Neuronal stem cell (in vitro differentiated cells): ENCODE results near the gene XBP1.

Experiments
- DNase-seq: peaks from one replicate; pipeline ENCODE4 v3.0.0-alpha.2; 2013; ENCODE audit warnings: low spot score
- H2AFZ ChIP-seq: one replicate; pipeline ENCODE4 v1.6.1; 2013; ENCODE audit warnings: mild to moderate bottlenecking, low read length, inconsistent platforms
- H2AK5ac ChIP-seq: 2 replicates; pipeline ENCODE4 v1.6.1; 2013; ENCODE audit warnings: low read depth, mild to moderate bottlenecking, inconsistent platforms, low read length, moderate library complexity, mixed read lengths
- H2BK120ac ChIP-seq: 2 replicates; pipeline ENCODE4 v1.6.1; 2013; ENCODE audit warnings: low read depth, mild to moderate bottlenecking, inconsistent platforms, low read length, moderate library complexity, mixed read lengths
- H2BK12ac ChIP-seq: one replicate; pipeline ENCODE4 v1.6.1; 2013; ENCODE audit warnings: low read length, inconsistent platforms
- H2BK15ac ChIP-seq: 2 replicates; pipeline ENCODE4 v1.6.1; 2013; ENCODE audit warnings: mild to moderate bottlenecking, low read length, inconsistent platforms, mixed read lengths
- H2BK5ac ChIP-seq: one replicate; pipeline ENCODE4 v1.6.1; 2013; ENCODE audit warnings: inconsistent platforms, mild to moderate bottlenecking, low read length, moderate library complexity
- H3K14ac ChIP-seq: one replicate; pipeline ENCODE4 v1.6.1; 2013; ENCODE audit warnings: low read length, inconsistent platforms
- H3K18ac ChIP-seq: 2 replicates; pipeline ENCODE4 v1.6.1; 2013; ENCODE audit warnings: low read length, inconsistent platforms
- H3K23ac ChIP-seq: 2 replicates; pipeline ENCODE4 v1.6.1; 2013; ENCODE audit warnings: low read depth, mild to moderate bottlenecking, mixed read lengths, low read length, inconsistent platforms; ENCODE audit not compliant: poor library complexity
- H3K27ac ChIP-seq: replicated peaks from 3 replicates; pipeline ENCODE4 v1.5.1; 2013; ENCODE audit warnings: low read length, inconsistent platforms
- H3K27me3 ChIP-seq, 3 experiments: 2 replicates each; pipeline ENCODE4 v1.6.1; 2013; ENCODE audit warnings: low read length in 3 of 3, mild to moderate bottlenecking in 2 of 3, inconsistent platforms in 1 of 3, low read depth in 1 of 3, mixed read lengths in 1 of 3, moderate library complexity in 1 of 3; ENCODE audit not compliant: control insufficient read depth in 3 of 3, insufficient read depth in 3 of 3
- H3K36me3 ChIP-seq, 2 donors: replicated peaks in 1 of 2; 2 replicates each; pipeline ENCODE4 v1.6.1; 2013; ENCODE audit warnings: low read length in 2 of 2; ENCODE audit not compliant: control insufficient read depth in 2 of 2, insufficient read depth in 2 of 2
- H3K4ac ChIP-seq: 2 replicates; pipeline ENCODE4 v1.6.1; 2013; ENCODE audit warnings: inconsistent platforms, mild to moderate bottlenecking, low read length, moderate library complexity
- H3K4me1 ChIP-seq, 2 donors: 1 replicate in 1 of 2; 2 replicates in 1 of 2; pipeline ENCODE4 v1.6.1; 2013; ENCODE audit warnings: low read length in 2 of 2, low read depth in 1 of 2; ENCODE audit not compliant: control insufficient read depth in 2 of 2, insufficient read depth in 1 of 2
- H3K4me2 ChIP-seq: one replicate; pipeline ENCODE4 v1.6.1; 2013; ENCODE audit warnings: mild to moderate bottlenecking, low read length, inconsistent platforms; ENCODE audit not compliant: insufficient read depth, poor library complexity, severe bottlenecking
- H3K4me3 ChIP-seq, 2 donors: 2 replicates each; pipeline ENCODE4 v1.5.1; 2013; ENCODE audit warnings: low read length in 2 of 2, mild to moderate bottlenecking in 2 of 2, inconsistent platforms in 1 of 2, moderate library complexity in 1 of 2
- H3K79me1 ChIP-seq: one replicate; pipeline ENCODE4 v1.6.1; 2013; ENCODE audit warnings: low read depth, mild to moderate bottlenecking, inconsistent platforms, low read length, moderate library complexity
- H3K9ac ChIP-seq: one replicate; pipeline ENCODE4 v1.6.1; 2013; ENCODE audit warnings: mild to moderate bottlenecking, low read depth, low read length, inconsistent platforms; ENCODE audit not compliant: poor library complexity
- H3K9me3 ChIP-seq, 2 donors: replicated peaks in 1 of 2; 2 replicates each; pipeline versions ENCODE3 to v1.6.1; 2013; ENCODE audit warnings: low read length in 2 of 2, mild to moderate bottlenecking in 2 of 2, inconsistent platforms in 1 of 2, low read depth in 1 of 2, mixed read lengths in 1 of 2, moderate library complexity in 1 of 2; ENCODE audit not compliant: control insufficient read depth in 2 of 2, insufficient read depth in 1 of 2
- H4K8ac ChIP-seq: one replicate; pipeline ENCODE4 v1.6.1; 2013; ENCODE audit warnings: low read depth, mild to moderate bottlenecking, inconsistent platforms, low read length, moderate library complexity
- H4K91ac ChIP-seq: one replicate; pipeline ENCODE4 v1.6.1; 2013; ENCODE audit warnings: low read length, low read depth, mild to moderate bottlenecking, inconsistent platforms; ENCODE audit not compliant: poor library complexity
- WGBS, 2 donors: extraction: QIAGEN DNeasy Blood & Tissue Kit; methylation state at CpG; one replicate each; pipeline ENCODE4 v1.1.7; 2013; ENCODE audit warnings: missing lambda C conversion rate in 2 of 2, mixed read lengths in 1 of 2; ENCODE audit not compliant: insufficient read length in 2 of 2, insufficient replicate concordance in 1 of 2; ENCODE audit errors: extremely low coverage in 2 of 2; 5-methylcytosine and 5-hydroxymethylcytosine counted together

XBP1 gene

GRCh38 chr22:28774378-28774777 is 26.0 kb downstream of the XBP1 start:
- H3K4ac ChIP-seq: no peak overlapping the region
- peaks cover 4% of the 10 kb centered on the region for H3K79me1 ChIP-seq
- H3K9ac ChIP-seq: no peak overlapping the region
- H3K36me3 ChIP-seq: peaks cover 6 to 50% of the 10 kb centered on the region in 2 donors
- H3K27ac ChIP-seq: no peak overlapping the region
- WGBS, 2 donors: no CpG with 5 or more reads among the region's 1 CpG
- H4K91ac ChIP-seq: no peak overlapping the region
- no peak overlapping the region for H3K4me3 ChIP-seq
- H2BK5ac ChIP-seq: no peak overlapping the region
- DNase-seq: no peak
- no peak overlapping the region for H2BK15ac ChIP-seq
- H2AFZ ChIP-seq: no peak overlapping the region
- no peak overlapping the region for H2AK5ac ChIP-seq
- no peak overlapping the region for H4K8ac ChIP-seq
- H3K23ac ChIP-seq: no peak overlapping the region
- no peak overlapping the region for H2BK12ac ChIP-seq
- no peak overlapping the region for H3K4me2 ChIP-seq
- peaks cover 0 to 10% of the 10 kb centered on the region in 2 donors for H3K9me3 ChIP-seq
- H2BK120ac ChIP-seq: no peak overlapping the region
- no peak overlapping the region for H3K14ac ChIP-seq
- no peaks in the 10 kb centered on the region for H3K27me3 ChIP-seq
- H3K18ac ChIP-seq: no peak overlapping the region
- H3K4me1 ChIP-seq: peaks cover 0 to 4% of the 10 kb centered on the region in 2 donors

GRCh38 chr22:28773461-28773867 is 26.9 kb downstream of the XBP1 start:
- H3K27ac ChIP-seq: no peak overlapping the region
- no peak for DNase-seq
- H3K4me3 ChIP-seq: peak overlapping the region; percentile 73 to 92

DNA sequence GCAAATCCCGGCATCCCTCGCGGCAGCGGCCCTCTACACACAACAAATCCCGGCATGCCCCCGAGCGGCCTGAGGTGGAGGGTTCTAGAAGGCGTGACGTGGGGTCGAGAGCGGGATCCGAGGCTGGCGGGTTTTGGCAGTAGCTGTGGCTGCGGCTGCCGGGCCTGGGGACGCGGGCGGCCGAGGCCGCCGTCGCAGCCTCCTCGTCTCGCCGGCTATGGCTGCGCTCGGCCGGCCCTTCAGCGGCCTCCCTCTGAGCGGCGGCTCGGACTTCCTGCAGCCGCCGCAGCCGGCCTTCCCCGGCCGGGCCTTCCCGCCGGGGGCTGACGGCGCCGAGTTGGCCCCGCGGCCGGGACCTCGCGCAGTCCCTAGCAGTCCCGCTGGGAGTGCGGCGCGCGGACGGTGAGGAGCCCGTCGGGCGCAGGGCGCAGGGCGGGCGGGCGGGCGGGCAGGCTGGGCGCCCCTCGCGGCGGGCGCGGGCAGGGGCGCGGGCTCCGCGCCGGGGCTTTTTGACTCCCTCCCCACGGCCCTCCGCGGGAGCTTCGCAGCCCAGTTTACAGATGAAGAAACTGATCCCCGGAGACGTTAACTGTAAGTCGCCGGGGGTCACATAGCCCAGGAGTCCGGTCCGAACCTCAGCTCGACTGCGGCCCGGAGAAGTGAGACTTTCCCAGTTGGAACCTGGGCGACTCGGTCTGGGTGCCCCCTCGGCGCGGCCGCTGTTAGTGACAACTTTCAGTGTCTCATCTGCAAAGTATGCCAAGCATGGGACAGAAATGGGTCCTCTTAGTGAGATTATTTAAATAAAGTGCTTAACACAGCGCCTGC is 27.5 kb downstream of the XBP1 start, which contains the start of gene CCDC117:
TSS of gene CCDC117 (plus strand) at position 63 of the 828 bp plus-strand sequence. CDS start at position 218, 155 bp downstream.
- Histone ChIP-seq H3K27ac (peak within 1 kb of the TSS; percentile 86), H3K27me3 (no peaks in the 10 kb centered on the region), H3K4me1 (peaks cover 0 to 4% of the 10 kb centered on the region in 2 donors), H3K9me3 (peaks cover 0 to 10% of the 10 kb centered on the region in 2 donors), H3K4ac (no peak within 1 kb of the TSS), H2BK5ac (peak within 1 kb of the TSS; percentile 93), H4K8ac (no peak within 1 kb of the TSS), H2AFZ (peak within 1 kb of the TSS; percentile 96), H3K14ac (no peak within 1 kb of the TSS), H2BK15ac (no peak within 1 kb of the TSS), H3K4me3 (peak within 1 kb of the TSS; percentile 73 to 92), H3K9ac (peak within 1 kb of the TSS; percentile 81), H2BK12ac (peak within 1 kb of the TSS; percentile 41), H2AK5ac (no peak within 1 kb of the TSS), H4K91ac (no peak within 1 kb of the TSS), H3K23ac (peak within 1 kb of the TSS; percentile 73), H3K79me1 (peaks cover 4% of the 10 kb centered on the region), H2BK120ac (no peak within 1 kb of the TSS), H3K36me3 (peaks cover 6 to 37% of the 10 kb centered on the region in 2 donors), H3K4me2 (peak within 1 kb of the TSS; percentile 54), H3K18ac (peak within 1 kb of the TSS; percentile 95)
- peak; percentile 87 for DNase-seq
- no CpG with 5 or more reads among the region's 92 CpGs for WGBS, 2 donors

More at GRCh38 chr22:28773461-28773867, 26.9 kb downstream of the XBP1 start:
- no peak overlapping the region for H2AK5ac ChIP-seq
- H4K8ac ChIP-seq: no peak overlapping the region
- no peak overlapping the region for H2BK12ac ChIP-seq
- no peak overlapping the region for H4K91ac ChIP-seq
- no peak overlapping the region for H3K14ac ChIP-seq
- no peak overlapping the region for H3K4ac ChIP-seq
- no peak overlapping the region for H2BK15ac ChIP-seq
- WGBS, 2 donors: no CpG with 5 or more reads among the region's 10 CpGs
- H3K9ac ChIP-seq: peak overlapping the region; percentile 76
- peaks cover 4% of the 10 kb centered on the region for H3K79me1 ChIP-seq
- peaks cover 6 to 42% of the 10 kb centered on the region in 2 donors for H3K36me3 ChIP-seq
- H2BK120ac ChIP-seq: no peak overlapping the region
- H2BK5ac ChIP-seq: no peak overlapping the region
- peaks cover 0 to 10% of the 10 kb centered on the region in 2 donors for H3K9me3 ChIP-seq
- H2AFZ ChIP-seq: peak overlapping the region; percentile 96
- H3K23ac ChIP-seq: no peak overlapping the region
- no peak overlapping the region for H3K18ac ChIP-seq
- no peaks in the 10 kb centered on the region for H3K27me3 ChIP-seq
- H3K4me2 ChIP-seq: peak overlapping the region; percentile 54
- H3K4me1 ChIP-seq: peaks cover 0 to 4% of the 10 kb centered on the region in 2 donors

DNA sequence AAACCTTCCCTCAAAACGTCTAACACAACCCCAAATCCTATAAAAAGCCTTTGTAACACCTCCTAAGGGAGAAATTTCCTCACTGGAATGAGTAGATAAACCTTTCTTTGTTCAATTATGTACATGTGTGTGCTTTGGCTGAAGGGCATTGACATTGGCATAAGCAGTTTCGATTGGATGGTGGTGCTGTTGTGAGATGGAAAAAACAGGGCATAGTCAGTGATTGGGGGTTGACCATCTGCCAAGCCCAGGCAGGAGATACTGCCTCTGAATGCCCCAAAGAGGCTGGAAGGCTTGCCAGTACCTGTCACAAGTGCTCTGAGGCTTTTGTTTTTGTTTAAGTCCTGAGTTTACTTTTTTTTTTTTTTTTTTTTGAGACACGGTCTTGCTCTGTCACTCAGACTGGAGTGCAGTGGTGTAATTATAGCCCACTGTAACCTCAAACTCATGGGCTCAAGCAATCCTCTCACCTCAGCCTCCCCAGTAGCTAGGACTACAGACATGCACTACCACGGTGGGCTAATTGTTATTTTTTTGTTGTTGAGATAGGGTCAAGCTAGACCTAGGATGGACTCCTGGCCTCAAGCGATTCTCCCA is 29.1 kb downstream of the XBP1 start:
- Histone ChIP-seq H3K18ac (no peak overlapping the region), H3K4me3 (no peak overlapping the region), H2AK5ac (no peak overlapping the region), H3K4ac (no peak overlapping the region), H2BK12ac (no peak overlapping the region), H2BK120ac (no peak overlapping the region), H3K23ac (no peak overlapping the region), H3K79me1 (peaks cover 2% of the 10 kb centered on the region), H3K4me2 (no peak overlapping the region), H2AFZ (peak overlapping the region; percentile 18), H3K36me3 (peaks cover 6 to 21% of the 10 kb centered on the region in 2 donors), H3K9ac (no peak overlapping the region), H4K8ac (no peak overlapping the region), H3K27me3 (no peaks in the 10 kb centered on the region), H4K91ac (no peak overlapping the region), H3K27ac (no peak overlapping the region), H2BK15ac (no peak overlapping the region), H3K14ac (no peak overlapping the region), H3K4me1 (peaks cover 0 to 4% of the 10 kb centered on the region in 2 donors), H3K9me3 (peaks cover 0 to 10% of the 10 kb centered on the region in 2 donors), H2BK5ac (no peak overlapping the region)
- DNase-seq: no peak
- no CpG with 5 or more reads among the region's 5 CpGs for WGBS, 2 donors
